ENCODE results near the gene RTL1. TPM values are rescaled to one million over a fixed set of nuclear protein-coding genes. Genes with fewer than 3 reads are reported as not detected.

The RTL1 gene
- total RNA-seq, 1 experiment from 2014 or later, result not detected

DNA sequence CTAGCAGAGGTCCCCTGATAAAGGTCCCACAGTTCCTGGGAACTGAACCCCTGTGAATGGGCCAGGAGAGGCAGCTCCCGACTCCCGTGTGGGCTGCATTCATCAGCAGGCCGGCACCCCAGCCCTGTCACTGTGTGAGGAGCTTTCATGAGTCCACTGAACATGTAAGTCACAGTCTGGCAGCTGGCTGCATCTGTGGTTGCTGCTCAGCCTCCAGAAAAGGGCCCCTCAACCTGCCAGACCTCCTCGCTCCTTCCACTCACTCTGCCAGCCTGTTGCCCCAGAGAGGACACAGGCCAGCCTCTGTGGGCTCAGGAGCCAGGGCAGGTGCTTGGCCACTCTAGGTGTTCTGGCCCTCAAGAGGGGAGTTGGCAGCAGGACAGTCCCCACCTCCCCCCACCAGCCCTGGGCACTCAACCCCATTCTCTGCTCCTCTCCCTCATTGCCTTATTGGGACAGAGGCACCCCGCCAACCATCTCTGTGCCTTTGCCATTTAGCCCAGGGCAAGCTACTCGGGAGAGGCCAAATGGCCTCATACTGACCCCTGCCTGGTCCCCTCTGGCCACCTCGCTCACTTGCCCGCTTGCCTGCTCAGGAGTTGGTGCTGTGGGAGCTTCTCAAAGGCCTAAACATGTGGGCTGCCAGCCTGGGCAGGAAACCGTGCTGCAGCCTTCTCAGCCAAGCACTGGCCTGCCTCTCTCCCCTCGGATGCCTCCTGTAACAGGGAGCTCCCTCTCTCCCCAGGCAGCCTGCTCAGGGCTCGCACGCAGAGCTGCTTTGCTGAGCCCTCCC is 1.9 kb downstream of the RTL1 start:
- Histone ChIP-seq H4K5ac (ENCODE audit: insufficient read length, low read depth, low read length) (no peak overlapping the region), H2BK5ac (ENCODE audit: insufficient read length, low read length) (no peak overlapping the region), H3K23ac (ENCODE audit: insufficient read length, low read depth, low read length) (no peak overlapping the region), H2BK12ac (ENCODE audit: insufficient read length, low read depth, low read length) (no peak overlapping the region), H2BK20ac (ENCODE audit: low read depth, low read length, poor library complexity, severe bottlenecking) (no peak overlapping the region), H3K18ac (ENCODE audit: insufficient read length, low read depth, low read length) (no peak overlapping the region), H2BK15ac (ENCODE audit: low read depth, low read length) (no peak overlapping the region), H3K4me2 (ENCODE audit: insufficient read depth, insufficient read length, low read length) (no peak overlapping the region), H4K91ac (ENCODE audit: insufficient read length, low read depth, low read length) (no peak overlapping the region), H3K79me1 (ENCODE audit: insufficient read depth, low read depth, low read length, poor library complexity, severe bottlenecking) (no peaks in the 10 kb centered on the region), H3K56ac (ENCODE audit: insufficient read length, low read depth, low read length) (no peak overlapping the region), H4K8ac (replicated peaks; ENCODE audit: insufficient read length, low read depth, low read length) (no peak overlapping the region), H2AK5ac (ENCODE audit: insufficient read length, low read length) (no peak overlapping the region), H3K9me3 (ENCODE audit: control insufficient read depth, low read depth, low read length) (no peaks in the 10 kb centered on the region), H3K27me3 (ENCODE audit: insufficient read depth, low read length) (peaks cover 6% of the 10 kb centered on the region; the same call in 1 of the 2 replicates), H3K79me2 (ENCODE audit: insufficient read depth, low read length) (no peaks in the 10 kb centered on the region), H3K27ac (ENCODE audit: insufficient read length, low read depth, low read length) (no peak overlapping the region), H3T11ph (ENCODE audit: low read length) (no peak overlapping the region), H3K4me1 (ENCODE audit: insufficient read depth, low read length) (peaks cover 2% of the 10 kb centered on the region; the same call in 1 of the 2 replicates), H4K20me1 (ENCODE audit: control insufficient read depth, insufficient read depth, insufficient read length) (no peaks in the 10 kb centered on the region), H3K23me2 (ENCODE audit: insufficient read length, low read depth, low read length, poor library complexity, severe bottlenecking) (peaks cover 7% of the 10 kb centered on the region), H2BK120ac (ENCODE audit: low read depth, low read length, poor library complexity, severe bottlenecking) (no peak overlapping the region), H3K14ac (ENCODE audit: insufficient read depth, low read length) (no peak overlapping the region; the same call in 1 of the 2 replicates), H3K9ac (ENCODE audit: extremely low read depth, insufficient read length, low read length) (no peak overlapping the region), H3K4ac (ENCODE audit: low read depth, low read length) (no peak overlapping the region), H2AFZ (ENCODE audit: low read length) (no peak overlapping the region)
- H3K27me3 Mint-ChIP-seq (ENCODE audit: low read depth), result peaks cover 71% of the 10 kb centered on the region
- no peak for DNase-seq
- TF ChIP-seq, protein P1, sequence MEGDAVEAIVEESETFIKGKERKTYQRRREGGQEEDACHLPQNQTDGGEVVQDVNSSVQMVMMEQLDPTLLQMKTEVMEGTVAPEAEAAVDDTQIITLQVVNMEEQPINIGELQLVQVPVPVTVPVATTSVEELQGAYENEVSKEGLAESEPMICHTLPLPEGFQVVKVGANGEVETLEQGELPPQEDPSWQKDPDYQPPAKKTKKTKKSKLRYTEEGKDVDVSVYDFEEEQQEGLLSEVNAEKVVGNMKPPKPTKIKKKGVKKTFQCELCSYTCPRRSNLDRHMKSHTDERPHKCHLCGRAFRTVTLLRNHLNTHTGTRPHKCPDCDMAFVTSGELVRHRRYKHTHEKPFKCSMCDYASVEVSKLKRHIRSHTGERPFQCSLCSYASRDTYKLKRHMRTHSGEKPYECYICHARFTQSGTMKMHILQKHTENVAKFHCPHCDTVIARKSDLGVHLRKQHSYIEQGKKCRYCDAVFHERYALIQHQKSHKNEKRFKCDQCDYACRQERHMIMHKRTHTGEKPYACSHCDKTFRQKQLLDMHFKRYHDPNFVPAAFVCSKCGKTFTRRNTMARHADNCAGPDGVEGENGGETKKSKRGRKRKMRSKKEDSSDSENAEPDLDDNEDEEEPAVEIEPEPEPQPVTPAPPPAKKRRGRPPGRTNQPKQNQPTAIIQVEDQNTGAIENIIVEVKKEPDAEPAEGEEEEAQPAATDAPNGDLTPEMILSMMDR (conservative IDR thresholded peaks at IDR 0.05), result no peak
- H3K27ac Mint-ChIP-seq, result no peak overlapping the region
- peaks cover 41 to 76% of the 10 kb centered on the region in 2 experiments for H3K4me1 Mint-ChIP-seq
- WGBS (ENCODE audit: extremely low coverage, insufficient read length, low lambda C conversion rate), result no CpG with 5 or more reads among the region's 12 CpGs
- peaks cover 3 to 7% of the 10 kb centered on the region in 2 experiments for H3K9me3 Mint-ChIP-seq
- no peak overlapping the region for H3K4me3 Mint-ChIP-seq
- peaks cover 0 to 7% (median 2%) of the 10 kb centered on the region in 3 experiments; a peak in 5 of 7 replicates for H3K36me3 Mint-ChIP-seq (ENCODE audit: insufficient read depth in 1 of 3, low read depth in 3 of 3)

Measured in H9 (cell line).